ENCODE measurements around the gene FAM89B.

Gene FAM89B

DNA sequence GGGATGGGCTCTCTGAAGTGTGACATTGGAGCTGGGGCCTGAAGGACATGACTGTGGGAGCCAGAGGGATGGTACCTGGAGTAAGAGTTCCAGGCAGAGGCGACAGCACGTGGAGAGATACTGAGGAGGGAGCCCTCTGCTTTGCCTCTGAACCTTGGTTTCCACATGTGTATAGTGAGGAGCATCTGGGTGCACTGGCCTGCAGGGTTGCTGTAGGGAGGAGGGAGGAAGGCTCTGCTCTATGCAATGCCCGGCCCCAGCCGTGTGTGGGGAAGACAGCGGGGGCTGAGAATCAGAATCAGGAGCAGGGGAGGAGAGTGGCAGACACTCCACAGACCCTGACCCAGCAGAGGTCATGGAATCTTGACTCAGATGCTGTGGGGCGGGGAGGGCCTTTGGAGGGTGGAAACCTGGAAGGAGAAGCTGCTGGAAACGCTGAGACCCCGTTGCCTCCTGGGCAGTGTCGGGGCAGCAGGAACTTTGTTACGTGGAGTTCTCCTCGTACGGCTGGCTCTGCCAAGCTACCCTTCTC is 43.5 kb upstream of the FAM89B start:
- no peak overlapping the region for H3K4me3 ChIP-seq (ENCODE audit: low read length)
- no peak for TF ChIP-seq CTCF (conservative IDR thresholded peaks at IDR 0.05; ENCODE audit: low read depth, low read length)
- DNase-seq (ENCODE audit: low read depth), result no peak

GRCh38 chr11:65529475-65530156 is 42.7 kb upstream of the FAM89B start:
- no peak for TF ChIP-seq CTCF (conservative IDR thresholded peaks at IDR 0.05; ENCODE audit: low read depth, low read length)
- no peak for DNase-seq (ENCODE audit: low read depth)
- no peak overlapping the region for H3K4me3 ChIP-seq (ENCODE audit: low read length)

DNA sequence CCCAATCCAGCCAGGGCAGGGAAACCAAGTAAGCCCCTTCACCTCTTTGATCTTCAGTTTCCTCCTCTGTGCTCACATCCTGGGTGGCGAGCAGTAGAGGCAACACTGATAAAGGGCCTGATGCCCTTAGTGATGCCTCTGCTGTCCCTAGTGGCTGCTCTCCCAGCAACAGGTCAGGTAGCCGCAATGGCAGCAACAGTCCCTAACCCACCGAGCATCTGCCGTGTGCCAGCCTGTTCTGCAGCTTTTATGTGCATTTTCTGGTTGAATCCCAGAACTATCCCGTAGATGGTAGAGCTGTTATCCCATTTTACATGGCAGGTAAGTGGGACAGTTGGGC is 42.2 kb upstream of the FAM89B start:
- no peak overlapping the region for H3K4me3 ChIP-seq (ENCODE audit: low read length)
- no peak for DNase-seq (ENCODE audit: low read depth)
- TF ChIP-seq CTCF (conservative IDR thresholded peaks at IDR 0.05; ENCODE audit: low read depth, low read length), result peak; percentile 40

- H3K4me3 ChIP-seq (ENCODE audit: low read length), result no peak overlapping the region
- TF ChIP-seq CTCF (conservative IDR thresholded peaks at IDR 0.05; ENCODE audit: low read depth, low read length), result no peak
- DNase-seq (ENCODE audit: low read depth), result no peak
These were observed 39.8 kb upstream of the FAM89B start for GRCh38 chr11:65532388-65533064.

DNA sequence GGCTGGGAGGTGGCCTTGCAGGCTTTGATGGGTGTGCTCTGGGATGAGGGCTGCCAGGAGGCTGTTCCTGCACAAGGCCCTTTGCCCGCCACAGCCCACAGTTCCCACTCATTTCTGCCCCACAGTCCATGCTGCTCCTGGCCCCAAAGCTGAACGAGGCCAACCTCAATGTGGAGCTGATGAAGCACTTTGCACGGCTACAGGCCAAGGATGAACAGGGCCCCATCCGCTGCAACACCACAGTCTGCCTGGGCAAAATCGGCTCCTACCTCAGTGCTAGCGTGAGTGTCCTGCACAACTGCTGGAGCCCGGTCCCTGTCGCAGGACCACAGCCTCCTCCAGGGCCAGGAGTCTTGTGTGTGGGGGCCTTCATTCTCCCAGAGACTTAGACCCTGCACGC is 37.2 kb upstream of the FAM89B start:
- no peak overlapping the region for H3K4me3 ChIP-seq (ENCODE audit: low read length)
- no peak for TF ChIP-seq CTCF (conservative IDR thresholded peaks at IDR 0.05; ENCODE audit: low read depth, low read length)
- DNase-seq (ENCODE audit: low read depth), result no peak

DNA sequence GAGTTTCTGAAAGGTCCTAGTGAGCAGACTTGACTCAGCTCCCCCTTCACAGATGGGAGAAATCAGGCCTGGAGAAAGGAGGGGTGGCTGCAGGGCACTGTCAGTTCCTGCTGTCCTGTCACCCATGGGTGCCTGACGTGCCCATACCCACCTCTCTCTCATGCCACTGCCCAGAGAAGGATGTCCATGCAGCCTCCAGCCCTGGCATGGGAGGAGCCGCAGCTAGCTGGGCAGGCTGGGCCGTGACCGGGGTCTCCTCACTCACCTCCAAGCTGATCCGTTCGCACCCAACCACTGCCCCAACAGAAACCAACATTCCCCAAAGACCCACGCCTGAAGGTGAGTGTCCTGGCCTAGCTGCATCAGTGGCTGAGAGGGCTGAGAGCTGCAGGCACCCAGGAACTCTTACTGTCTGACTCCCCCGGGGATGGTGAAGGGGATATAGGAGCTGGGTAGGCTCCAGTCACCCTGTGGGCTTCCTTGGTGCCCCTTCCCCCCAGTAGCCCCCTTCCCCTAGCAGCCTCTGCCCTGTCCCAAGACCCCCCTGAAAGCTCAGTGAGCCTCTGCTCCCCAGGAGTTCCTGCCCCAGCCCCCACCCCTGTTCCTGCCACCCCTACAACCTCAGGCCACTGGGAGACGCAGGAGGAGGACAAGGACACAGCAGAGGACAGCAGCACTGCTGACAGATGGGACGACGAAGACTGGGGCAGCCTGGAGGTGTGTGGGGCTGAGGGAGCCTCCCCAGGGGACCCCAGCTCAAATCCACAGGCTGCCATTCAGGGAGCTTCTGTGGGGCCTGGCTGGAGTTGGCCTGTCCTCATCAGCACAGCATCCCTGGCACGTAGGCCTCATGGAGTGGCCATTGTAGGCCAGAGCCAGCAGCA is 35.7 kb upstream of the FAM89B start:
- no peak overlapping the region for H3K4me3 ChIP-seq (ENCODE audit: low read length)
- TF ChIP-seq CTCF (conservative IDR thresholded peaks at IDR 0.05; ENCODE audit: low read depth, low read length), result no peak
- DNase-seq (ENCODE audit: low read depth), result no peak
